Activated T-helper 2 cell treated with anti-CD3 and anti-CD28 coated beads, Interferon-gamma antibody, Interleukin-2, Interleukin-4, amounts not matched to agents 10 μg/mL and 5 μg/mL and 100 μg/mL, durations not matched to agents 14 hours and 24 hours and 36 hours (primary cell): ENCODE data around the gene B3GAT3. TPM values are rescaled to one million over a fixed set of nuclear protein-coding genes. Genes with fewer than 3 reads are reported as not detected.

ENCODE experiments used
- DNase-seq: peaks from one replicate; pipeline ENCODE4 v3.0.0; 2021; ENCODE audit warnings: low spot score
- H3K27ac Mint-ChIP-seq: one replicate; pipeline ENCODE4 v1.8.0; 2021; ENCODE audit warnings: mixed read lengths
- H3K27me3 Mint-ChIP-seq: one replicate; pipeline ENCODE4 v1.8.0; 2021; ENCODE audit warnings: low read depth, mixed read lengths
- H3K36me3 Mint-ChIP-seq: one replicate; pipeline ENCODE4 v1.8.0; 2021; ENCODE audit warnings: low read depth, mixed read lengths
- H3K4me1 Mint-ChIP-seq: one replicate; pipeline ENCODE4 v1.8.0; 2021; ENCODE audit warnings: low read depth, mixed read lengths
- H3K4me3 Mint-ChIP-seq: one replicate; pipeline ENCODE4 v1.8.0; 2021; ENCODE audit warnings: low read depth, mild to moderate bottlenecking, moderate library complexity, mixed read lengths
- H3K9me3 Mint-ChIP-seq: one replicate; pipeline ENCODE4 v1.8.0; 2021; ENCODE audit warnings: mixed read lengths
- intact Hi-C: fragments of 100-400 bp; cut with micrococcal nuclease; formaldehyde crosslinking; loops from one replicate; pipeline ENCODE4 v1.15.1; 2023
- total RNA-seq: library from RNA; stranded (reverse); gene quantifications from 2 replicates; pipeline ENCODE4 v1.2.3, GENCODE V29; 2022

The B3GAT3 gene
- total RNA-seq, 1 donor from 2014 or later: 70.0 TPM

DNA sequence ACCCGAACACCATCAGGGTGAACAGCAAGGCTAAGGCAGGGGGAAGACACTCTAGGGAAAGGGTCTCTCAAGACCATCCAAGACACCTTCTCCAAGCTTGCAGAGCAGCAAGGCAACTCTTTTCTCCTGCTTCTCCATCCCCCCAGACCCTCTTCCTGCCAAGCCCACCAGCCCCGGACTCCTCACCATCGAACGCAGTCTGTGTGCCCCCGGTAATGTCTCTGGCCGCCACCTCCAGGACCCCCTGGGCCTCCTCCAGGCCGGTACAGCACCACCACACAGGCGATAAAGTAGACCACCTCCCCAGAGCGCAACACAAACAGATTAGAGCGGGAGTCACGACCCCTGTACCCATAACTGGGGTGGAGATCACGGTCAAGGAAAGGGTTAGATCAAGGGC, 13.0 kb downstream of the B3GAT3 start:
- Mint-ChIP-seq H3K36me3 (peaks cover 65% of the 10 kb centered on the region), H3K27me3 (no peaks in the 10 kb centered on the region), H3K27ac (no peak overlapping the region), H3K4me1 (peaks cover 26% of the 10 kb centered on the region), H3K9me3 (no peaks in the 10 kb centered on the region), H3K4me3 (peak overlapping the region; percentile 26)
- no peak for DNase-seq
- intact Hi-C loops: no loop called here

DNA sequence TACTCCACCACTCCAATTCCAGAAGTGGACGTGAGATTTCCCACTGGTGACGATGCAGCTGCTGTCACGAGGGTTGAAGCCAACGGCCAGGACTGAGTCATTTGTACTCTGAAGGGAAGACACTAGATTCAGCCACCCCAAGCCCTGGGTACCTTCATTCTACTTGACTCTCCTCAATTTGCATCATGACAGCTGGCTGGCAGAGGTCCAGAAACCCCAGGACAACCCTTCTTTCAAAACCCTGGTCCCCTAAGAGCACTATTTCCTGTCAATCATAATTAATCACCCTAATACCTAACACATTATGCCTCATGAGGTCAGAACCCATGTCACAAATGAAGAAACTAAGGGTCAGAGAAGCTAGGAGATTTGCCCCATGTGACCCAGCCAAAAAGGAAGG, 14.1 kb downstream of the B3GAT3 start:
- Mint-ChIP-seq H3K9me3 (no peaks in the 10 kb centered on the region), H3K4me1 (peaks cover 28% of the 10 kb centered on the region), H3K27me3 (no peaks in the 10 kb centered on the region), H3K36me3 (peaks cover 74% of the 10 kb centered on the region), H3K4me3 (no peak overlapping the region), H3K27ac (no peak overlapping the region)
- DNase-seq: no peak
- intact Hi-C loops: no loop called here

DNA sequence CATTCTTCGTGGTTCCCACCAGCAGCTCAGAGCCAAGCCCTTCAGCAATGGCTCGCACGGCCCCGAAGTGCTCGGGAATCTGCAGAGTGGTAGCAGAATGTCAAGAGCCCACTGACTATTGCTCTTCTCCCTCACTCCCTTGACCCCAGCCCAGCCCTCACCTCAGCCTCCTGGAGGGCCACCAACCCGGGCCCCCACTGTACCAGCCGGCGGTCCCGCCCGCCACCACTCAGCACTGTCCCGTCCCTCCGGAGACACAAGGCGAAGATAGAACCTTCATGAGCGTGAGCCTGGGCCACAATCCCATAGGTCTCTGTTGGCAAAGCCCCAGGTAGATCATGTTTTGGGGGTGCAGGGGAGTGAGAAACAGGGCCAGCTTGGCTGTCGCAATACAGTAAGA, 15.9 kb downstream of the B3GAT3 start:
- no peaks in the 10 kb centered on the region for H3K27me3 Mint-ChIP-seq
- H3K9me3 Mint-ChIP-seq: no peaks in the 10 kb centered on the region
- peaks cover 28% of the 10 kb centered on the region for H3K4me1 Mint-ChIP-seq
- intact Hi-C loops: no loop called here
- DNase-seq: no peak
- H3K36me3 Mint-ChIP-seq: peaks cover 74% of the 10 kb centered on the region
- H3K4me3 Mint-ChIP-seq: no peak overlapping the region
- no peak overlapping the region for H3K27ac Mint-ChIP-seq

DNA sequence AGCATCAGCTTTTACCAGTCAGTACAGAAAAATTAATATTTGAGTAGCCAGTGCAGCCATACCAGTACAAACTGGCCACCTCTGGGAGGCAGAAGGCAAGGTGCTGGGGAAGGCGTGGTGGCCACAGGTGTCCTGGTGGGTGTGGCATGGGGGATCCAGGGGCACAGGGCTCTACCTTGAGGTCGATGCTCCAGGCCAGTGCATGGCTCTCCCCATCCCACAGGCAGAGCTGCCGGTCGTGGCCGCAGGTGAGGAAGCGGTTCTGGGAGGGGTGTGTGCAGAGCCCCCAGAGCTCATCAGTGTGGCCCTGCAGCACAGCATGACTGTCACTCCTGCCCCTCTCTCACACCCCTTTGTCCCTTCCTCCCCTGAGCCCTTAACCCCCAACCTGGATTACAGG, 16.3 kb downstream of the B3GAT3 start:
- H3K4me1 Mint-ChIP-seq: peaks cover 25% of the 10 kb centered on the region
- H3K27me3 Mint-ChIP-seq: no peaks in the 10 kb centered on the region
- H3K36me3 Mint-ChIP-seq: peaks cover 74% of the 10 kb centered on the region
- H3K4me3 Mint-ChIP-seq: no peak overlapping the region
- intact Hi-C loops: no loop called here
- no peak for DNase-seq
- no peaks in the 10 kb centered on the region for H3K9me3 Mint-ChIP-seq
- H3K27ac Mint-ChIP-seq: no peak overlapping the region

DNA sequence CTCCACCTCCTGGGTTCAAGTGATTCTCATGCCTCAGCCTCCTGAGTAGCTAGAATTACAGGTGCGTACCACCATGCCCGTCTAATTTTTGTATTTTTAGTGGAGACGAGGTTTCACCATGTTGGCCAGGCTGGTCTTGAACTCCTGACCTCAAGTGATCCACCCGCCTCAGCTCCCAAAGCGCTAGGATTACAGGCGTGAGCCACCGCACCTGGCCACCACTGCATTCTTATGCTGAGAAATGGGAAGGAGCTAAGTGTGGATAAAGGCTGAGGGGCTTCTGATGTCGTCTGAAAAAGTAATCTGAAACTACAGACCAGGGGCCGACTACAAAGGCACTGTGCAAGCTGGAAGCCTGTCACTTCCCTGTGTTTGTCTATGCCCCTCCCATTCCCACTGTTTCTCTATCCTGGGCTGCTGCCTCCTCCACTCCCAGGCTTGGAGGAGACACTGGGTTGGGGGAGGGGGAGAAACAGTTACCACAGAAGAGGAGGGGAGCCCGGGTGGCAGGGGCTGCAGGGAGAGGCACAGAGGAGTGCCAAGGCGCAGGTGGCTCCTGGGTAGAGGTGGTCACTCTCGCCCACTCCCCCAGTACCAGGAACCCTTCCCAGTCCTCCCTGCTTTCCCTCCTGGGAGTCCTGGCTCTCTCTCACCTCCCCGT, 17.2 kb downstream of the B3GAT3 start:
- Mint-ChIP-seq H3K27ac (no peak overlapping the region), H3K27me3 (no peaks in the 10 kb centered on the region), H3K4me1 (peaks cover 25% of the 10 kb centered on the region), H3K9me3 (no peaks in the 10 kb centered on the region), H3K36me3 (peaks cover 75% of the 10 kb centered on the region), H3K4me3 (no peak overlapping the region)
- intact Hi-C loops: loop anchor here (5.0 kb wide), 2 partner anchors 123 to 238 kb away; partner anchors contain the start of genes HNRNPUL2 and TTC9C
- DNase-seq: no peak

DNA sequence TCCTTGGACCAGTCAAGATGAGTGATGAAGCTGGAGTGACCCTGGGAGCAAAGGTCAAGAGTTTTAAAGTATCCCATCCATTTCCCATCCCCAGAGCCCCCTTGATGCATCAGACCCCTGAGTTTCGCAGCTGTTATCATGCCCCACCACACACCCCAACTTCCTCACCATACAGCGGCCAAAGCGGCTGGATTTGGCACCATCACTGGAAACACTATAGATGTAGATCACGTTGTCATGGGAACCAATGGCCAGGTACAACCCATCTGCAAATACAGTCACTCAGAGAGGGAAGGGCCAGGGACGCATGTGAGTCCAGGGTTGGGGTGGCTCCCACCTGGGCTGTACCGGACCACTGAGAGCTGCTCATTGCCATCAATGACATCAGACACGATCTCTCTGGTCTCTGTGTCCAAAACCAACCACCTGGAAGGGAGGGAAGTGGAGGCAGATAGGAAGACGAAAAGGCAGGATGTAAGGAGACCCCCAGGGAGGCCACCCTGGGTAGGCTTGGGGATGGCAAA, 17.9 kb downstream of the B3GAT3 start:
- DNase-seq: no peak
- Mint-ChIP-seq H3K36me3 (peaks cover 75% of the 10 kb centered on the region), H3K4me3 (peak overlapping the region; percentile 45), H3K27ac (no peak overlapping the region), H3K9me3 (no peaks in the 10 kb centered on the region), H3K27me3 (no peaks in the 10 kb centered on the region), H3K4me1 (peaks cover 28% of the 10 kb centered on the region)
- intact Hi-C loops: loop anchor here (5.0 kb wide), 2 partner anchors 123 to 238 kb away; partner anchors contain the start of genes HNRNPUL2 and TTC9C

DNA sequence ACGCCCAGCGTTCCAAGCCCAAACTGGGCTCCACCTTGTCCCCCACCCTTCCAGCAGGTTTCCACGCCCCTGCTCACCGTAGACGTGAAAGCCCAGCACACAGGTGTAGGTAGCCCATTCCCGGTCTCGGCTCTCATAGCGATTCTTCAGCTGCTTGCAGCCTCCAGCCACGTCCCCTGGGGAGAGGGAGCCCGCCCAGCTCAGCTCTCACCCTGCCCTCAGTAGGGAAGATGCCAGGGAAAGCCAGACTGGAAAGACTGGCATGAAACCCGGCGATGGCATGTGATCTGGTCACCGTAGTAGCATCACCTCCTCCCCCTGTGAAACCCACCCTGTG, 18.7 kb downstream of the B3GAT3 start:
- intact Hi-C loops: loop anchor here (5.0 kb wide), 2 partner anchors 124 to 239 kb away; partner anchors contain the start of genes HNRNPUL2 and TTC9C
- H3K27me3 Mint-ChIP-seq: no peaks in the 10 kb centered on the region
- peaks cover 77% of the 10 kb centered on the region for H3K36me3 Mint-ChIP-seq
- peak overlapping the region; percentile 21 for H3K27ac Mint-ChIP-seq
- no peak for DNase-seq
- H3K4me1 Mint-ChIP-seq: peaks cover 35% of the 10 kb centered on the region
- peak overlapping the region; percentile 45 for H3K4me3 Mint-ChIP-seq
- H3K9me3 Mint-ChIP-seq: no peaks in the 10 kb centered on the region

DNA sequence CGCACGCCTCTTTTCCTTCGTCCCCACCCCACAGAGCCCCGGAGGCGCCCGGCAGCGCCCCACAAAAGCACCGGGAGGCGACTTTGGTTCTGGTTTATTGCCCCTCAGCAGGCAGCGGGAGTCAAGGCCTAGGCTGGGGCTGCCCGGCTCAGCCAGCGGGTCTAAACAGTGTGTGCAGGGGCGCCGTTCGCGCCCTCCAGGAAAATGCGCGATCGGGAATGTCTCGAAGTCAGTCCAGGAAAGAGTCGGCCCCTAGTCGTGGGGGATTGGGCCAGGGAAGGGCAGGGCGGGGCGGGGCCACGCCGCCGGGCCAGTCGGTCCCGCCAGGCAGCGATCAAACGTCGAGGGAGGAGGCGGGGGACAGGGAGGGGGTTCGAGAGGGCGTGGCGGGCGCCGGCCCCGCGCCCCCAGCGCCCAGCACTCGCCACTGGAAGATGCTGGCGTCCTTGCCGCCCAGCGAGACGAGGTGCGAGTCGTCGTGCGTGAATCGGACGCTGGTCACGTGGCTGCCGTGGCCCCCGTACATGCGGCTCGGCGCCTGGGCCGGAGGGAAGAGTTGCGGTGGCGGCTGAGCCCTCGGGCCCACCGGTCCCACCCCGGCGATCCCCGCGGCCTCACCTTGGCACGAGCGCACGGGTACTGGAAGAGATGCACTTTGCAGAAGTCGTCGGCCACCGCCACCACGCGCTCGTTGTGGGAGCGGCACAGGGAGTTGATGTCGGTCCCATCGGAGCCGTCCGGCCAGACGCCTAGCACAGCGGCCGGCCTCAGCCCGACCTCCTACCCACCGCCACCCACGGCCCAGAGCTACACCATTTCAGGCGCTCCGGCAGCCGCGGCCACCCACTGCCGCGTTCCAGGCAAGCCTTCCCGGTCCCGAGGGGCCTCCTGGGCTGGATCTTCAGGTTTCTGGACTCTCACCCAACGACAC, 19.4 kb downstream of the B3GAT3 start:
- H3K9me3 Mint-ChIP-seq: no peaks in the 10 kb centered on the region
- DNase-seq: no peak
- intact Hi-C loops: loop anchor here (5.0 kb wide), 2 partner anchors 125 to 240 kb away; partner anchors contain the start of genes HNRNPUL2 and TTC9C
- H3K4me1 Mint-ChIP-seq: peaks cover 38% of the 10 kb centered on the region
- peak overlapping the region; percentile 95 for H3K27ac Mint-ChIP-seq
- H3K36me3 Mint-ChIP-seq: peaks cover 77% of the 10 kb centered on the region
- H3K4me3 Mint-ChIP-seq: peak overlapping the region; percentile 91
- no peaks in the 10 kb centered on the region for H3K27me3 Mint-ChIP-seq

DNA sequence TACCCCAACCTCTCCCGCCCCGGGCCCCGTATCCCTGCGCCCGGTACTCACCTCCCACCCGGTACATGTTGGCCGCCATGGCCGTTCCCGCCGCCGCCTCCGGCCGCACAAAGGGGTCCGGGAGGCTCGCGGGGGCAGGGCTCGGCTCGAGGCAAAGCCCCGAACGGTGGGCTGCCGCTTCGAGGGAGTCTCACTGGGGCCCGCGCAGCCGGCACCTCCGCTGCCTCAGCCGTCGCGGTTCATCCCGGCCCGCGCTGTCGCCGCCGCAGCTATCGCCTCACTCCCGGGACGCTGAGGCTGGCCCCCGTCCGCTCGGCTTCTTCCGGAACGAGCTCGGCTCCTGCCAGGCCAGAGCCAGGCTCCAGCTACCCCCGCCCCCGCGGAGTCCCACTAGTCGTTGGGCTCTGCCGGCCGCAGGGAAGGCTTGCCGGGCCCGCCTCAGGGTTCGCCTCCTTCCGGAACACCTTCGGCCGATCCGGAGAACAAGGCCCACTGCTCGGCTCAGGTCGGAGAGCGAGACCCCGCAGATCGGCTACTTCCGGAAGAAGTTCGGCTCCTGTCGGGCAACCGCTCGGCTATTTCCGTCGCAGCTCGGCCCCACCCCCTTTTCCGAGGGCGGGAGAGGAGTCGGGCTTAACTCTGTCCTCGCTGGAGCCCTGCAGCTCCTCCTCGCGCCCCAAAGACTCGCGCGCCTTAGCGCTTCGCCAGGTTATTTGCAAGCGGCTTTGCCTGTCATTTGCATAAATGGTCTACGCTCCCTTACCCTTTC, 20.2 kb downstream of the B3GAT3 start, which contains the start of gene MTA2:
Gene MTA2 (minus strand): TSS at position 494 of the 769 bp plus-strand sequence. CDS start 415 bp downstream, at position 79.
- no peaks in the 10 kb centered on the region for H3K9me3 Mint-ChIP-seq

DNA sequence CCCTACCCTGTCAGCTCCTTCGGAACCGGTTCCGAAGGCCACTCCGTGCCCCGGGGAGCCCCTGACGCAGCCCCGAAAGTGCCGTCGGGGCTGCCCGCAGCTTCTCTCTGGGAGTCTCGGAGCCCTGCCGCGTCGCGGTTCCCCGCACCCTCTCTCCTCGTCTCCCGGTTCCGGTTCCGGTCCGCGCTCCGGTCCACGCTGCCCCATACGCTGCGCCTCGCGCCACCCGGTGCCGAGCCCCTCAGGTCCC, 20.7 kb downstream of the B3GAT3 start:
- peak overlapping the region; percentile 95 for H3K27ac Mint-ChIP-seq
- peak overlapping the region; percentile 91 for H3K4me3 Mint-ChIP-seq
- peaks cover 77% of the 10 kb centered on the region for H3K36me3 Mint-ChIP-seq
- H3K27me3 Mint-ChIP-seq: no peaks in the 10 kb centered on the region
- DNase-seq: no peak
- H3K4me1 Mint-ChIP-seq: peaks cover 41% of the 10 kb centered on the region
- intact Hi-C loops: loop anchor here (1.0 to 5.0 kb wide), 4 partner anchors 52 to 241 kb away; partner anchors contain the start of genes HNRNPUL2, INTS5, TTC9C and UQCC3
- H3K9me3 Mint-ChIP-seq: no peaks in the 10 kb centered on the region

More for the DNA sequence above, 20.2 kb downstream of the B3GAT3 start, which contains the start of gene MTA2:
- H3K36me3 Mint-ChIP-seq: peaks cover 77% of the 10 kb centered on the region
- peak within 1 kb of the TSS; percentile 95 for H3K27ac Mint-ChIP-seq
- no peaks in the 10 kb centered on the region for H3K27me3 Mint-ChIP-seq
- peaks cover 41% of the 10 kb centered on the region for H3K4me1 Mint-ChIP-seq
- peak within 1 kb of the TSS; percentile 91 for H3K4me3 Mint-ChIP-seq
- peak; percentile 100 for DNase-seq
- intact Hi-C loops: loop anchor here (1.0 to 5.0 kb wide), 4 partner anchors 51 to 241 kb away; partner anchors contain the start of genes HNRNPUL2, INTS5, TTC9C and UQCC3

DNA sequence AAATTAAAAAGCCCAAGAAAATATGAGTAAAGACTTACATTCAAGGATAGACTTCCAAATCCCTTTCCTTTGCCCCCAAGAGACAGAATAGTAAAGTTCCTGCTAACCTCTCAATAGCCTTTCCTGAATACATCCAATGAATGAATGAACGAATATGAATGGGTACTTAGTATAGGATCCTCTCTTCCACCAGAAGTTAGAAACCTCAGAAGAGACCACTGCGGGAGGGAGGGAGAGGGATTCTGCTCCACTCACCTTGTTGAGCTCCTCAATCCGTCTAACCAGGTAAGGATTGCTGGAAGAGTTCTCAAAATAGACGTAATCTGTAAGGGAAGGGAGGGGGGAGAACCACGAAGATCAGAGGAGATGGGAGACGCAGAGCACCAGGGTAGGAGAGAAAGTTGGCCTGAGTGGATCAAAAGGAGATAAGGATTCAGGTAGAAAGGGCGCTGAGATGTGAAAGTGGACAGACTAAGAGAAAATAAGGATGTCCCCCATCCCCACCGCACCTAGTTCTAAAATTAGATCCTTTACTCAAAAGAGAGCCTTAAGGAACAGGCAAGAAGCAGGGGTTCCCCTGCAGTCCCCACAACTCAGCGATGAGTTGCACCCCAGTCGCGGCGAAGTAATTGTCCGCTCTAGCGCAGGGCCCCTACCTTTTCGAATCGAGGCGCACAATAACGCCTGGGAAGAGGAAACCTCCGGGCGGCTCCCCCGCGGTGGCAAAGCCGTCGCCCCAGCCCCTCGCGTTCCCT, 21.2 kb downstream of the B3GAT3 start:
- Mint-ChIP-seq H3K27ac (peak overlapping the region; percentile 95), H3K9me3 (no peaks in the 10 kb centered on the region), H3K4me3 (peak overlapping the region; percentile 91), H3K27me3 (no peaks in the 10 kb centered on the region), H3K4me1 (peaks cover 41% of the 10 kb centered on the region), H3K36me3 (peaks cover 77% of the 10 kb centered on the region)
- no peak for DNase-seq
- intact Hi-C loops: loop anchor here (1.0 to 5.0 kb wide), 4 partner anchors 52 to 242 kb away; partner anchors contain the start of genes HNRNPUL2, INTS5, TTC9C and UQCC3
